Astrocyte of the cerebellum (primary cell): ENCODE results near the gene PCDH1.

Source experiments
- DNase-seq: peaks from one replicate; pipeline ENCODE4 v3.0.0-alpha.2; 2011; ENCODE audit warnings: low read depth
- H3K4me3 ChIP-seq: 2 replicates; pipeline ENCODE4 v1.5.1; 2011; ENCODE audit warnings: mild to moderate bottlenecking, low read depth, low read length, moderate library complexity
- in situ Hi-C: cut with HindIII; loops from 2 replicates; pipeline ENCODE4 v1.10.0; 2017; ENCODE audit warnings: low sequenced_read_pairs
- TF ChIP-seq, protein P1 (sequence below): IDR thresholded peaks from 2 replicates; pipeline ENCODE4 v1.5.1; 2012; ENCODE audit warnings: low read length, low read depth, moderate library complexity, mild to moderate bottlenecking; ENCODE audit errors: missing control alignments

The PCDH1 gene

DNA sequence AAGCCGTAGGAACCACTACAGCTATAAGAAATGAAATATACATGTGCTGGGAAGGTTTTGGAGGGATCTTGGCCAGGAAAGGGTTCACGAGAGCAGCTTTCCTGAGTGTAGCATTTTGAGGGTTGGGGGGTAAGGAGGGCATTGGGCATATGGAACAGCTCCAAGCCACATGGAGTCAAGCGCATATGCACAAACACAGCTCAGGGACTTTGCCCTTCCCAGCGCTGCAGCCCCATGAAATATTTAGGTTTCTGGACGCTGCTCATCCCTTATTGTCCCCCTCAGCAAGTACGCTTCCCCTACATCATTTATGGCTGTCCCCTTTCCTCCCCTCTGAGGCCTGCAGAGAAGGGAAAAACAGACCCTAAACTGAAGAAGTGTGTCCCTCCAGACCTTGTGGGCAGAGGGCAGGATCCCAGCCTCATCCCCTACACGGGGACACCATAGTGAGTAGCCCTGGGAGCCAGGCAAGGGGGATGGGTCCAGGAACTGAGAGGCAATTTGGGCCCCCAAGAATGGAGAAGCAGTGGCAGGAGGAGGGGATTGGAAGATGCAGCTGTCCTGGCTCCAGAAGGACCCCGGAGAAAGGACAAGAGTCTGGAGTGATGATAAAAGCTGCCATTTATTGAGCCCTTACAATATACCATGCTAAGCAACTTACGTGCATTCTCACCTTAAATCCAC, 33.7 kb downstream of the PCDH1 start:
- TF ChIP-seq, protein P1, sequence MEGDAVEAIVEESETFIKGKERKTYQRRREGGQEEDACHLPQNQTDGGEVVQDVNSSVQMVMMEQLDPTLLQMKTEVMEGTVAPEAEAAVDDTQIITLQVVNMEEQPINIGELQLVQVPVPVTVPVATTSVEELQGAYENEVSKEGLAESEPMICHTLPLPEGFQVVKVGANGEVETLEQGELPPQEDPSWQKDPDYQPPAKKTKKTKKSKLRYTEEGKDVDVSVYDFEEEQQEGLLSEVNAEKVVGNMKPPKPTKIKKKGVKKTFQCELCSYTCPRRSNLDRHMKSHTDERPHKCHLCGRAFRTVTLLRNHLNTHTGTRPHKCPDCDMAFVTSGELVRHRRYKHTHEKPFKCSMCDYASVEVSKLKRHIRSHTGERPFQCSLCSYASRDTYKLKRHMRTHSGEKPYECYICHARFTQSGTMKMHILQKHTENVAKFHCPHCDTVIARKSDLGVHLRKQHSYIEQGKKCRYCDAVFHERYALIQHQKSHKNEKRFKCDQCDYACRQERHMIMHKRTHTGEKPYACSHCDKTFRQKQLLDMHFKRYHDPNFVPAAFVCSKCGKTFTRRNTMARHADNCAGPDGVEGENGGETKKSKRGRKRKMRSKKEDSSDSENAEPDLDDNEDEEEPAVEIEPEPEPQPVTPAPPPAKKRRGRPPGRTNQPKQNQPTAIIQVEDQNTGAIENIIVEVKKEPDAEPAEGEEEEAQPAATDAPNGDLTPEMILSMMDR = no peak
- no peak for DNase-seq
- in situ Hi-C loops = no loop called here
- no peak overlapping the region for H3K4me3 ChIP-seq

DNA sequence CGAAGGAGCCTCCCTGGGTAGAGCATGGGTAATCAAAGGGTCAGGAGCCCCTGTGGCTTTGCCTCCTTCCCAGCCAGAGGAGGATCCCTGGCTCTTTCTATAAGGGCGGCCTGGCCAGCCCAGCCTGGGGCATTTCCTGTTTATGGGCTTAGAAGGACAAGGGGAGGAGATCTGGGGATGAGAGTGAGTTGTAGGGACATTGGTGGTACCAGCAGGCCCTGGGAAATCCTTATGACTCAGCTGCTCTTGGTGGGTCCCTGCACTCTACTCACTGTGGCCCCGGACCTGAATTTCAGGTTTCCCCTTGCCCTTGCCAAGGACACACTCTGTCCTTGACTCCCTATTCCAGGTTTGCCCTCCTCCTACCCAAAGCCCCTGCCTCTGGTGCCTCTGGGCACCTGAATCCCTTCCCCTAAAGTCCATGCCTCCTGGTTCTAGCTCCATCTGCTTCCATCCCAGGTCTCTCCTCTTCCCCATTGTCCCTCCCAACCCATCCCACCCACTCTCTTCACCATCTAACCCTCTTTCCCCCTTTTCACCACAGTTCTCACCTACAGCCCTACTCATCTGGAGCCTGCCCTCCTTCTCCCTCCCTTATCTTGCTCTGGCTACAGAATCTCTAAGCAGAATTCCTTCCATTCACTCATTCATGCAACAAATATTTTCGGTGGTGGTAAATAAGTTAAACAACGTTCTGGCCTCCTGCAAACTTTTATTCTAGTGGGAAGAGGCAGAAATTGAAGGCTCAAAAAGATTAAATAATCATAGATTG, 34.9 kb downstream of the PCDH1 start:
- no peak overlapping the region for H3K4me3 ChIP-seq
- TF ChIP-seq, protein P1 = no peak
- no peak for DNase-seq
- in situ Hi-C loops = no loop called here

DNA sequence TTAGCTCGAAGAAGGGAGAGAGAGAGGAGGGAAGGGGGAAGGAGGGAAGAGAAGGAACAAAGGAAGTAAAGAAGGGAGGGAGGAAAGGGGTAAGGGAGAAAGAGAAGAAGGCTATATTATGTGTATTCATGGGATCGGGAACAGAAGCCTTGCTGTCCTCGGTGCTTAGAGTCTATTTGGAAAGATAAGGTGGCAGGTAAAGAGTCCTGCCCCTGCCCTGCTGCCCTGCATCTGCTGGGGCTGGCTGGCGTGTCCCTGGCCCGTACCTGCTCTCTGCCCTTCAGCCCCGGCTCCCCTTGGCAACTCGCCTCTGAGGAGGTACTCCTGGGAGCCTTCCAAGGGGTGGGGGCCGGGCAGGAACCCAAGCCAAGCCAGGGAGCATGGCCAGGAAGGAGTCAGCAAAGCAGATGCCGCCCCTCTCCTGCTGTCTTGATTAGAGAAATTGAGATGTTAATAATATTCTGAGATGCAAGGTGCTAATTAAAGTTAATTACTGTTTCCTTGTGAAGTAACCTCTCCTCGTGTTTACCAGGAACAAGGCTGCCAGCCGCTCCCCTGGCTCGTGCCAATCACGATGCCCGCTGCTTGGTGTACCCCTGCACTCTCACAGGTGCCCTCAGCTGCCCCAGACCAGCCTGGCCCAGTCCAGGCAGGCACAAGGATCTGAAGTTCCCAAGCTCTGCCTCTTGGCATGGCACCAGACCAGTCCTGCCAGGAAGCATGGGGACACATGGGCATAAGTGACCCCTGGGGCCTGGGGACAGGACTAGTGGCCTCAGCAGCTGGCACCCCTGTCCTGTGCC, 36.6 kb downstream of the PCDH1 start:
- DNase-seq = no peak
- TF ChIP-seq, protein P1 = no peak
- in situ Hi-C loops = no loop called here

DNA sequence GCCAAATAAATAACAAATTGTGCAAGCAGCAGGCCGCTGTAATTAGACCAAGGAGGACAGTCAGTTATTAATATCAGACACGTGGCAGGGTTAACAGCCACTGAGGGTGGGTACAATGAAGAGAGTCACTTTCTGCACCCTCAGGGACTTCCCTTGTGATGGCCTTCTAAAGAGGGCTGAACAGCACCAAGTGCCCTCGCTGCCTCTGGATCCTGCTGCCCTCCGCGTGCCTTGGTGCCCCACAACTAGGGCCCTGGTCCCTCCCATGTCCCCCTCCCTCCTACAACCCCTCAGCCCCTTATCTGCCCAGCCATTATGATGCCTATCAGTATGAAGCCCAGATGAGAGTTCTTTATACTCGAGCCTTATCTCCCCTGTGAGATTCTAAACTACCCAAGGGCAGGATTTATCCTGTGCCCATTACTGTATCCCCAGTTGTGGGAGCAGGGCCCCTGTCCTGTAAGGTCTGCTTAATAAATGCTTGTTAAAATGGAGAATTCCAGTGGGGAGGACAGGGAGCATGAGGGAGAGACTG, 37.3 kb downstream of the PCDH1 start:
- H3K4me3 ChIP-seq = no peak overlapping the region
- DNase-seq = no peak
- TF ChIP-seq, protein P1 = no peak
- in situ Hi-C loops = no loop called here

More for the DNA sequence above, 36.6 kb downstream of the PCDH1 start:
- H3K4me3 ChIP-seq = no peak overlapping the region

DNA sequence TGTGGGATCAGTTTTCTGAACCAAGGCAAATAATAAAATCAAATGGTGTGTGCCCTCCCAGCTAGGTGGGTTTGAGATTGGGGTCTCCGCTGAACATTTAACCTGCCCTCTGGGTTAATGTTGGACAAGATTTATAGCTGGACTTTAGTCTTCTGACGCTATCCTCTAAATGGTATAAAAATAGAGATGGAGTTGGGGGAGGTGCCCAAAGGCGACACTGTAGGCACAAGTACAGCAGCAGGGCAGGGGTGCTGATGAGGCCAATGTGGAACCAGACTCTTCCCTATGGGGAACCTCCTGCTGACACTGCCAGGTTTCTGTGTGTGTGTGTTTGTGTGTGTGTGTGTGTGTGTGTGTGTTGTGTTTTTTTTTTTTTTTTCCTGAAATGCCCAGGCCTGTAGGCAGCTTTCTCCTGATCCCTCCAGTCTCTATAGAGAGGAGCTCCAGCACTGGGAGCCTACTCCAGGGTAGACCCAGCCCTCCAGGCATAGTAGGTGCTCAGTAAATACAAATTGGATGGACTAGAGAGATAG, 37.9 kb downstream of the PCDH1 start:
- TF ChIP-seq, protein P1 = no peak
- no peak for DNase-seq
- H3K4me3 ChIP-seq = no peak overlapping the region
- in situ Hi-C loops = no loop called here

DNA sequence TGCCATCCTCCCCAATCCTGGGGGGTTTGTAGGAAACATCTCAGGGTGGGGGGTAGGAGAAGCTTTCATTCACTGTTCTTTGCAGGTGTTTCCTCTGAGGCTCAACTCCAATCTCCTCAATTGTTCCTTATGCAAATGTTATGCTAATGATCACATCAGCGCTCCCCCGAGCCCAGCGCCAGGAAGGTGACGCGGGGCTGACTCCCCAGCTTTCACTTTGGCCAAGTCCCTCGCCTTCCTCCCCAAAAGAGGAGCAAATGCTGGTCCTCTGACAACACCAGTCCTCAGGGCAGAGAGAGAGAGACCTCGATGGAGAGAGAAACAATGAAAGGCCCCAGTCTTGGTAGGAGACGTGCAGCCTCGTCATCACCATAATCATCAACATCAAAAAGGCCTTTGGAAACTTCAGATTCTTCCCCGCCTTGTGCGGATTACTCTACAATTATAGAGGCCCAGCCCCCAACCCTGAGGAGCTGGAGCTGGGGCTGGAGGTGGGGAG, 39.1 kb downstream of the PCDH1 start:
- TF ChIP-seq, protein P1 = no peak
- in situ Hi-C loops = no loop called here

More for the DNA sequence above, 39.1 kb downstream of the PCDH1 start:
- no peak overlapping the region for H3K4me3 ChIP-seq
- DNase-seq = no peak
